B cell (primary cell): ENCODE measurements around the gene ETV3. TPM values are rescaled to one million over a fixed set of nuclear protein-coding genes. Genes with fewer than 3 reads are reported as not detected.

Experiments used
- ATAC-seq: fragments of 200-7000 bp; cut with Tn5 transposase; one replicate; pipeline ENCODE4 v1.10.0; 2021; ENCODE audit warnings: low read depth, mild to moderate bottlenecking, moderate number of reproducible peaks, moderate library complexity
- CTCF ChIA-PET: fragments of 350-600 bp; sonication (Branson Sonifier 250); formaldehyde crosslinking; loops from one replicate; lab custom pipeline; 2021; ENCODE audit warnings: antibody characterized with exemption, inconsistent platforms; lab: Charles Lee
- POLR2A ChIA-PET: fragments of 350-600 bp; sonication (Branson Sonifier 250); formaldehyde crosslinking; loops from one replicate; lab custom pipeline; 2021; ENCODE audit warnings: antibody characterized with exemption; lab: Charles Lee
- DNase-seq: peaks from one replicate; pipeline ENCODE4 v3.0.0; 2013
- H2AFZ ChIP-seq: 2 replicates; pipeline ENCODE4 v1.6.1; 2012; ENCODE audit warnings: mild to moderate bottlenecking, low read depth, low read length; ENCODE audit not compliant: insufficient read depth, poor library complexity, severe bottlenecking
- H3K27ac ChIP-seq, 2 donors: 1 replicate in 1 of 2; 2 replicates in 1 of 2; pipeline ENCODE4 v1.5.1; 2012 to 2013; ENCODE audit warnings: low read length in 2 of 2, mild to moderate bottlenecking in 2 of 2, moderate library complexity in 1 of 2
- H3K27me3 ChIP-seq, 4 experiments: fragments of 200-600 bp in 1 of 4; sonication (generic) in 1 of 4; replicated peaks in 1 of 4; 1 replicate in 2 of 4; 2 replicates in 2 of 4; pipeline versions ENCODE4 v1.6.1 to v1.7.0; 2013 to 2016; ENCODE audit warnings: low read length in 3 of 4, mild to moderate bottlenecking in 2 of 4, mixed read lengths in 1 of 4, moderate library complexity in 1 of 4; ENCODE audit not compliant: insufficient read depth in 4 of 4, control insufficient read depth in 3 of 4; ENCODE audit errors: control extremely low read depth in 1 of 4
- H3K36me3 ChIP-seq, 2 experiments: replicated peaks in 1 of 2; 1 replicate in 1 of 2; 2 replicates in 1 of 2; pipeline versions ENCODE4 v1.6.1 to v1.7.1; 2013; ENCODE audit warnings: low read length in 1 of 2; ENCODE audit not compliant: insufficient read depth in 2 of 2, control insufficient read depth in 1 of 2; ENCODE audit errors: control extremely low read depth in 1 of 2, extremely low read depth in 1 of 2
- H3K4me1 ChIP-seq, 2 donors: fragments of 200-600 bp in 1 of 2; sonication (generic) in 1 of 2; 1 replicate in 1 of 2; 2 replicates in 1 of 2; pipeline versions ENCODE4 v1.5.1 to v1.6.1; 2013 to 2017; ENCODE audit warnings: low read length in 2 of 2; ENCODE audit not compliant: control insufficient read depth in 2 of 2, insufficient read depth in 2 of 2
- H3K4me2 ChIP-seq: replicated peaks from 2 replicates; pipeline ENCODE3; 2012; ENCODE audit warnings: mild to moderate bottlenecking, low read depth, low read length; ENCODE audit not compliant: poor library complexity, severe bottlenecking
- H3K4me3 ChIP-seq, 5 experiments: fragments of 200-600 bp in 1 of 5; sonication (generic) in 1 of 5; 1 replicate in 3 of 5; 2 replicates in 2 of 5; pipeline versions ENCODE4 v1.5.1 to v1.7.0; 2011 to 2016; ENCODE audit warnings: low read length in 4 of 5, mild to moderate bottlenecking in 4 of 5, low read depth in 2 of 5, control low read depth in 1 of 5, moderate library complexity in 1 of 5; ENCODE audit not compliant: insufficient read depth in 1 of 5; ENCODE audit errors: control extremely low read depth in 1 of 5, extremely low read depth in 1 of 5
- H3K79me2 ChIP-seq: fragments of 200-600 bp; sonication (generic); one replicate; pipeline ENCODE4 v1.6.0; 2016; ENCODE audit warnings: low read length; ENCODE audit not compliant: control insufficient read depth, insufficient read depth
- H3K9ac ChIP-seq: fragments of 200-600 bp; sonication (generic); 2 replicates; pipeline ENCODE4 v1.6.1; 2017; ENCODE audit warnings: mild to moderate bottlenecking, low read length, moderate library complexity
- H3K9me3 ChIP-seq, 3 donors: one replicate each; pipeline versions ENCODE4 v1.6.1 to v1.7.1; 2013; ENCODE audit warnings: low read length in 2 of 3; ENCODE audit not compliant: control insufficient read depth in 2 of 3, insufficient read depth in 1 of 3; ENCODE audit errors: control extremely low read depth in 1 of 3
- H4K20me1 ChIP-seq: 2 replicates; pipeline ENCODE4 v1.6.0; 2012; ENCODE audit warnings: mild to moderate bottlenecking, low read length; ENCODE audit not compliant: insufficient read depth, control insufficient read depth, poor library complexity, severe bottlenecking
- H3K27ac Mint-ChIP-seq: one replicate; pipeline ENCODE4 v1.8.0; 2021; ENCODE audit warnings: mixed read lengths
- H3K27me3 Mint-ChIP-seq: one replicate; pipeline ENCODE4 v1.8.0; 2021; ENCODE audit warnings: mixed read lengths
- H3K4me1 Mint-ChIP-seq: one replicate; pipeline ENCODE4 v1.8.0; 2021; ENCODE audit warnings: mixed read lengths
- H3K4me3 Mint-ChIP-seq: one replicate; pipeline ENCODE4 v1.8.0; 2021; ENCODE audit warnings: mixed read lengths
- H3K9me3 Mint-ChIP-seq: one replicate; pipeline ENCODE4 v1.8.0; 2022; ENCODE audit warnings: mixed read lengths; ENCODE audit not compliant: insufficient read depth
- EZH2 ChIP-seq: IDR thresholded peaks from 2 replicates; pipeline ENCODE4 v1.6.1; 2012; ENCODE audit warnings: borderline replicate concordance, low read depth, mild to moderate bottlenecking, moderate library complexity, low read length; ENCODE audit not compliant: insufficient read depth, poor library complexity, severe bottlenecking
- WGBS: methylation state at CpG from one replicate; pipeline ENCODE4 v1.1.5; 2013; ENCODE audit warnings: missing lambda C conversion rate; ENCODE audit not compliant: insufficient coverage; 5-methylcytosine and 5-hydroxymethylcytosine counted together
- intact Hi-C: fragments of 100-400 bp; cut with micrococcal nuclease; formaldehyde crosslinking; loops from one replicate; pipeline ENCODE4 v1.10.0; 2022
- polyA plus RNA-seq: library from polyadenylated mRNA; depleted of rRNA; stranded (reverse); fragments of >200 nt; gene quantifications from 2 replicates; pipeline ENCODE4 v1.2.3, GENCODE V29; 2012
- total RNA-seq, 2 donors: library from RNA; stranded (reverse); fragments of 120-200 nt in 1 of 2; gene quantifications; 1 replicate in 1 of 2; 2 replicates in 1 of 2; pipeline versions ENCODE4 v1.2.3 to v1.2.4, GENCODE V29; 2013 to 2022
- TF ChIP-seq, protein P1 (sequence below): fragments of 200-600 bp; IDR thresholded peaks from one replicate; pipeline ENCODE4 v1.8.0; 2022; ENCODE audit warnings: antibody characterized with exemption, mild to moderate bottlenecking

The ETV3 gene
- total and polyA plus RNA-seq, 2 donors (not counting 1 experiment from before 2014, with no cell fraction given), result 16.7 to 34.1 TPM

- no peak for TF ChIP-seq EZH2
- TF ChIP-seq, protein P1, sequence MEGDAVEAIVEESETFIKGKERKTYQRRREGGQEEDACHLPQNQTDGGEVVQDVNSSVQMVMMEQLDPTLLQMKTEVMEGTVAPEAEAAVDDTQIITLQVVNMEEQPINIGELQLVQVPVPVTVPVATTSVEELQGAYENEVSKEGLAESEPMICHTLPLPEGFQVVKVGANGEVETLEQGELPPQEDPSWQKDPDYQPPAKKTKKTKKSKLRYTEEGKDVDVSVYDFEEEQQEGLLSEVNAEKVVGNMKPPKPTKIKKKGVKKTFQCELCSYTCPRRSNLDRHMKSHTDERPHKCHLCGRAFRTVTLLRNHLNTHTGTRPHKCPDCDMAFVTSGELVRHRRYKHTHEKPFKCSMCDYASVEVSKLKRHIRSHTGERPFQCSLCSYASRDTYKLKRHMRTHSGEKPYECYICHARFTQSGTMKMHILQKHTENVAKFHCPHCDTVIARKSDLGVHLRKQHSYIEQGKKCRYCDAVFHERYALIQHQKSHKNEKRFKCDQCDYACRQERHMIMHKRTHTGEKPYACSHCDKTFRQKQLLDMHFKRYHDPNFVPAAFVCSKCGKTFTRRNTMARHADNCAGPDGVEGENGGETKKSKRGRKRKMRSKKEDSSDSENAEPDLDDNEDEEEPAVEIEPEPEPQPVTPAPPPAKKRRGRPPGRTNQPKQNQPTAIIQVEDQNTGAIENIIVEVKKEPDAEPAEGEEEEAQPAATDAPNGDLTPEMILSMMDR, result no peak
- H3K4me3 ChIP-seq, result no peak overlapping the region
- H3K9me3 ChIP-seq, result no peaks in the 10 kb centered on the region
- CTCF ChIA-PET, result interaction anchor here (0.6 kb wide), 1 partner anchor 14 kb away, joined by 3 read pairs; no protein-coding TSS in a partner anchor
- H2AFZ ChIP-seq, result no peak overlapping the region
- ATAC-seq (no peak), DNase-seq (no peak)
- H3K36me3 ChIP-seq, result no peaks in the 10 kb centered on the region
- 24% methylated on average over 3 of the region's 3 CpGs for WGBS
- H3K27me3 ChIP-seq, result peaks cover 0 to 13% (median 0%) of the 10 kb centered on the region in 4 experiments
- no peaks in the 10 kb centered on the region for H3K9me3 Mint-ChIP-seq
- POLR2A ChIA-PET, result no interaction called here
- H3K27ac Mint-ChIP-seq, result no peak overlapping the region
- no peaks in the 10 kb centered on the region for H3K4me1 ChIP-seq
- H3K4me1 Mint-ChIP-seq, result peaks cover 5% of the 10 kb centered on the region
- H3K27ac ChIP-seq, result no peak overlapping the region
- intact Hi-C loops, result no loop called here
- H3K4me2 ChIP-seq, result no peak overlapping the region
- no peak overlapping the region for H3K9ac ChIP-seq
- H4K20me1 ChIP-seq, result no peaks in the 10 kb centered on the region
- H3K79me2 ChIP-seq, result no peaks in the 10 kb centered on the region
- H3K27me3 Mint-ChIP-seq, result peaks cover 36% of the 10 kb centered on the region
- H3K4me3 Mint-ChIP-seq, result no peak overlapping the region
Measured at GRCh38 chr1:157181790-157182189, 43.6 kb upstream of the ETV3 start.

DNA sequence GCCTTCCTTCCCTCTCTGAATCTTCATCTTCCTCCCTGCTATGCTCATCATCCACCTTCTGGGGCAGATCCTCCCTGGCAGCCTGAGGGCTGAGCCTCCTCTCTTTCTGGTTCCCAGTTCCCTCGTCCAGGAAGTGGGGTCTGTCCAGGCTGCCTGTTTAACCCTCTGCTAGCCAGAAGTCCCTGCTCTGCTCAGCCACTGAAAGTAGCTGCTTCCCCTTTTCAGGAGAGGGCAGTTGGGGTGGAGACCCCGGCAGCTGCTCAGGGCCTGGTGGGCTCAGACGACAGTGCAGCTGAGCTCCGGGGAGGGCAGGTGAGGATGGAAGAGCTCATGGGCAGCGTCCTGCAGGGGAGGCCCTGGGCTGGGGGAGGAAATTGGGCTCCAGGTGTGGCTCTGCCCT lies 43.1 kb upstream of the ETV3 start:
- Mint-ChIP-seq H3K27me3 (peaks cover 36% of the 10 kb centered on the region), H3K4me3 (no peak overlapping the region), H3K9me3 (no peaks in the 10 kb centered on the region), H3K27ac (no peak overlapping the region), H3K4me1 (peaks cover 7% of the 10 kb centered on the region)
- Histone ChIP-seq H3K27ac (no peak overlapping the region), H2AFZ (no peak overlapping the region), H3K4me1 (no peaks in the 10 kb centered on the region), H3K36me3 (no peaks in the 10 kb centered on the region), H3K9me3 (no peaks in the 10 kb centered on the region), H3K79me2 (no peaks in the 10 kb centered on the region), H4K20me1 (no peaks in the 10 kb centered on the region), H3K27me3 (peaks cover 0 to 10% (median 0%) of the 10 kb centered on the region in 4 experiments), H3K4me3 (no peak overlapping the region), H3K4me2 (no peak overlapping the region), H3K9ac (no peak overlapping the region)
- 0% methylated on average over 5 of the region's 5 CpGs for WGBS
- CTCF ChIA-PET, result interaction anchor here (0.6 kb wide), 1 partner anchor 15 kb away, joined by 3 read pairs; no protein-coding TSS in a partner anchor
- DNase-seq (no peak), ATAC-seq (no peak)
- no peak for TF ChIP-seq EZH2
- TF ChIP-seq, protein P1, result no peak
- intact Hi-C loops, result no loop called here
- POLR2A ChIA-PET, result no interaction called here
